ENCODE measurements around the gene PPP1R16B. TPM values are rescaled to one million over a fixed set of nuclear protein-coding genes. Genes with fewer than 3 reads are reported as not detected.

The PPP1R16B gene
- total and polyA plus RNA-seq, 3 donors from 2014 or later: 1.2 to 3.7 (median 1.3) TPM

DNA sequence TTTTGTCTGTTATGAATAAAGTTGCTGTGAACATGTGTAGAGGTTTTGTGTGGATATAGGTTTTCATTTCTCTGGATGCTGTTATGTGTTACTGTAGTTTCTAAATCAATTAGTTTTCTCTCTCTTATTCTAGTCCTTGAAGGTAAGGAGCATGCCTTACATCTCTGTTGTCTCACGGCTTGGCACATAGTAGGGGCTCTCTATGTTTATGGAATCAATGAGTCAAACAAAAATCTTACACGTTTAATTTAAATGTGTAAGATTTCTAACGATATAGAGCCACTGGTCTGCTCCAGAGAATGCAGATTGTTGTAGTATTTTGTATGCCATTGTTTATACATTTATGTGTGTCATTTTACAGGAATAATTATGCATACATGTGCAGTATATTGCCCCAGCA is 141.3 kb downstream of the PPP1R16B start:
- Histone ChIP-seq H3K4me3 (no peak overlapping the region), H3K9me3 (no peaks in the 10 kb centered on the region), H3K27me3 (no peaks in the 10 kb centered on the region), H3K27ac (no peak overlapping the region), H3K4me1 (no peaks in the 10 kb centered on the region), H3K36me3 (ENCODE audit: low read depth, missing control alignments) (no peaks in the 10 kb centered on the region)
- WGBS, 2 donors: 92 to 96% methylated on average over 3 of the region's 3 CpGs
- TF ChIP-seq POLR2A (IDR thresholded peaks at IDR 0.05) (no peak), CTCF (IDR thresholded peaks at IDR 0.05) (no peak)
- intact Hi-C loops (cut with DNase I; ENCODE audit: low total_unique reads): no loop called here
- no peak for DNase-seq

DNA sequence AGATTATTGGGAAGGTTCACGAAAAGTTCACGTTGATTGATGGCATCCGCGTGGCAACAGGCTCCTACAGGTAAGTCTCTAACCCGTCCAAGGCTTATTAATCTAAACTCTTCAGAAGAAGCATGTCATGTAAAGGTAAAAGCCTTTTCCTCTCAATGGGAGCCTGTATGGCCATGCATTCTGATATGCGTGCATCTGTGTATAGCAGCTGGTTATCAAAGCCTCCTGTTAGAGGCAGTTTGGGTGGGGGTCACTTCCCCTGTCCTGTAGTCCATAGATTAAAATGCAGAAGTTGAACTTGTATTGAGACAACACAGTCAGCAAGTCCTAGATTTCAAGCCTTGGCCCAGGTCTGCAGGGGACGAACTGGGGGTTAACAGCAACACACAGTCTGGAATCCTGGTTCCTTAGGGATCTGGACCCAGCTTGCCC is 142.4 kb downstream of the PPP1R16B start:
- H3K27ac ChIP-seq: no peak overlapping the region
- no peak overlapping the region for H3K4me3 ChIP-seq
- H3K4me1 ChIP-seq: no peaks in the 10 kb centered on the region
- no peaks in the 10 kb centered on the region for H3K36me3 ChIP-seq (ENCODE audit: low read depth, missing control alignments)
- H3K9me3 ChIP-seq: no peaks in the 10 kb centered on the region
- TF ChIP-seq POLR2A (IDR thresholded peaks at IDR 0.05) (no peak), CTCF (IDR thresholded peaks at IDR 0.05) (no peak)
- 85 to 87% methylated on average over 7 of the region's 7 CpGs for WGBS, 2 donors
- intact Hi-C loops (cut with DNase I; ENCODE audit: low total_unique reads): no loop called here
- H3K27me3 ChIP-seq: no peaks in the 10 kb centered on the region
- DNase-seq: no peak

DNA sequence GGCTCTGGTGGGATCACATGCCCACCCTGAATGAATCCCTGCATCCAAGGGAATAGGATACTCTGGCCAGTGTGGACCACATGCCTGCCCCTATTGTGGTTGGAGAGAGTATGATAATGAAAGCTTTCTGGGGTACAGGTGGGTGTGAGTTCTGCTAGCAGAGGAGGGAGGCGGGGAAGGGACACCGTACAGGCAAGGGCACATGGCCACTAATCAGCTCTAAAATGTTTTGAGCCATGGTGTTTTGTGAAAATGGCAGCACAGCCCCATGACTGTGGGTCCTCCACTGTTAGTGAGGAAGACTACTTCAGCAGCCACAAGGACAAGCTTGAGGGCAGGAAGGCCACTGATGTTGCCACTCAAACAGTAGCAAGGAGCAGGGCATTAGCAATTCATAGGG is 144.8 kb downstream of the PPP1R16B start:
- TF ChIP-seq CTCF (IDR thresholded peaks at IDR 0.05) (no peak), POLR2A (IDR thresholded peaks at IDR 0.05) (no peak)
- DNase-seq: no peak
- Histone ChIP-seq H3K27ac (no peak overlapping the region), H3K4me1 (no peaks in the 10 kb centered on the region), H3K36me3 (ENCODE audit: low read depth, missing control alignments) (no peaks in the 10 kb centered on the region), H3K4me3 (no peak overlapping the region), H3K27me3 (no peaks in the 10 kb centered on the region), H3K9me3 (no peaks in the 10 kb centered on the region)
- WGBS, 2 donors: 70 to 93% methylated on average over 2 of the region's 2 CpGs
- intact Hi-C loops (cut with DNase I; ENCODE audit: low total_unique reads): no loop called here

DNA sequence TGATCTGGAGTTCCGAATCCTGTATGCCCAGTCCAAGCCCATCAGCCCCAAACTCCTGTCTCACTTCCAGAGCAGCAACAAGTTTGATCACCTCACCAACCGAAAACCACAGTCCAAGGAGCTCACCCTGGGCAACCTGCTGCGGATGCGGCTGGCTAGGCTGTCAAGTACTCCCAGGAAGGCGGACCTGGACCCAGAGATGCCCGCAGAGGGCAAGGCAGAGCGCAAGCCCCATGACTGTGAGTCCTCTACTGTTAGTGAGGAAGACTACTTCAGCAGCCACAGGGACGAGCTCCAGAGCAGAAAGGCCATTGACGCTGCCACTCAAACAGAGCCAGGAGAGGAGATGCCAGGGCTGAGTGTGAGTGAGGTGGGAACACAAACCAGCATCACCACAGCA is 146.1 kb downstream of the PPP1R16B start:
- DNase-seq: no peak

More for the DNA sequence above, 146.1 kb downstream of the PPP1R16B start:
- no peaks in the 10 kb centered on the region for H3K36me3 ChIP-seq (ENCODE audit: low read depth, missing control alignments)
- no peaks in the 10 kb centered on the region for H3K9me3 ChIP-seq
- H3K4me3 ChIP-seq: no peak overlapping the region
- H3K4me1 ChIP-seq: no peaks in the 10 kb centered on the region
- 93 to 97% methylated on average over 9 of the region's 9 CpGs for WGBS, 2 donors
- no peak overlapping the region for H3K27ac ChIP-seq
- H3K27me3 ChIP-seq: no peaks in the 10 kb centered on the region
- no peak for TF ChIP-seq CTCF (IDR thresholded peaks at IDR 0.05)
- TF ChIP-seq POLR2A (IDR thresholded peaks at IDR 0.05): no peak
- intact Hi-C loops (cut with DNase I; ENCODE audit: low total_unique reads): no loop called here
